A549 (cell line): Measurements from ENCODE around the gene SYNE2. TPM values are rescaled to one million over a fixed set of nuclear protein-coding genes. Genes with fewer than 3 reads are reported as not detected.

Experiments
- ATAC-seq, 2 experiments: fragments of 200-7000 bp in 1 of 2; fragments of >200 bp in 1 of 2; cut with Nextera tagmentation in 1 of 2; cut with Tn5 transposase in 1 of 2; 3 replicates each; pipeline versions ENCODE4 v1.8.0 to v1.9.1; 2018 to 2020; ENCODE audit warnings: mild to moderate bottlenecking in 1 of 2, moderate library complexity in 1 of 2
- CTCF ChIA-PET: fragments of 300-600 bp; sonication (Branson Sonifier 250); formaldehyde crosslinking; extraction: SDS; loops from one replicate; lab custom pipeline; 2021; ENCODE audit warnings: antibody characterized with exemption, inconsistent platforms; lab: Yijun Ruan, JAX
- POLR2A ChIA-PET: fragments of 350-600 bp; formaldehyde crosslinking; extraction: SDS; loops from one replicate; lab custom pipeline; 2021; ENCODE audit warnings: antibody characterized with exemption, inconsistent platforms; lab: Yijun Ruan, JAX
- DNase-seq, 2 experiments: peaks; one replicate each; pipeline versions ENCODE4 v3.0.0 to v3.0.0-alpha.2; 2011 to 2016; ENCODE audit warnings: low read depth in 1 of 2, low spot score in 1 of 2
- FAIRE-seq: peaks from 2 replicates; lab custom pipeline; 2011; peaks lifted over from hg19 to GRCh38; lab: Jason Lieb, UNC
- H3K27ac ChIP-seq, 2 experiments: fragments of >200 bp; sonication (Bioruptor Twin); formaldehyde crosslinking; 3 replicates each; pipeline ENCODE4 v1.5.1; 2016 to 2017
- H3K4me1 ChIP-seq: fragments of >200 bp; sonication (Bioruptor Twin); formaldehyde crosslinking; 3 replicates; pipeline ENCODE4 v1.6.1; 2016
- H3K4me2 ChIP-seq: fragments of >200 bp; sonication (Bioruptor Twin); formaldehyde crosslinking; 3 replicates; pipeline ENCODE4 v1.6.1; 2016
- H3K4me3 ChIP-seq: fragments of >200 bp; sonication (Bioruptor Twin); formaldehyde crosslinking; 3 replicates; pipeline ENCODE4 v1.5.1; 2016
- H3K9me3 ChIP-seq: fragments of >200 bp; sonication (Bioruptor Twin); formaldehyde crosslinking; 3 replicates; pipeline ENCODE4 v1.6.1; 2016
- BHLHE40 ChIP-seq: IDR thresholded peaks from 2 replicates; pipeline ENCODE4 v1.6.1; 2012; ENCODE audit warnings: low read depth, low read length, inconsistent platforms
- CBX2 ChIP-seq: fragments of 200-600 bp; sonication (generic); IDR thresholded peaks from 2 replicates; pipeline ENCODE4 v1.6.1; 2016; ENCODE audit warnings: low read depth, mild to moderate bottlenecking, borderline replicate concordance
- CHD2 ChIP-seq: fragments of 150-350 bp; IDR thresholded peaks from 2 replicates; pipeline ENCODE4 v1.6.1; 2014; ENCODE audit warnings: low read length; ENCODE audit not compliant: partially characterized antibody
- EHMT2 ChIP-seq: fragments of 200-600 bp; sonication (generic); IDR thresholded peaks from 2 replicates; pipeline ENCODE4 v1.6.1; 2016; ENCODE audit warnings: antibody characterized with exemption, low read depth, mild to moderate bottlenecking, moderate library complexity
- HDAC2 ChIP-seq: fragments of 200-600 bp; sonication (generic); IDR thresholded peaks from 2 replicates; pipeline ENCODE4 v1.6.1; 2016
- JUNB ChIP-seq: fragments of >200 bp; sonication (Bioruptor Twin); formaldehyde crosslinking; IDR thresholded peaks from 2 replicates; pipeline ENCODE4 v1.6.1; 2016
- KDM5A ChIP-seq: fragments of 200-600 bp; sonication (generic); IDR thresholded peaks from 2 replicates; pipeline ENCODE4 v1.6.1; 2016; ENCODE audit warnings: antibody characterized with exemption, mild to moderate bottlenecking
- MAFK ChIP-seq: fragments of 450-650 bp; IDR thresholded peaks from 2 replicates; pipeline ENCODE4 v1.6.1; 2014; ENCODE audit not compliant: partially characterized antibody
- PHF8 ChIP-seq: fragments of 200-600 bp; sonication (generic); IDR thresholded peaks from 2 replicates; pipeline ENCODE4 v1.6.1; 2016; ENCODE audit warnings: low read depth, mild to moderate bottlenecking, antibody characterized with exemption, moderate library complexity, borderline replicate concordance
- POLR2A ChIP-seq: IDR thresholded peaks from 2 replicates; pipeline ENCODE4 v1.6.1; 2012; ENCODE audit warnings: mild to moderate bottlenecking, low read length
- SMC3 ChIP-seq: fragments of >200 bp; sonication (Bioruptor Twin); formaldehyde crosslinking; IDR thresholded peaks from 3 replicates; pipeline ENCODE4 v1.6.1; 2018; ENCODE audit warnings: inconsistent platforms
- TP53 ChIP-seq: fragments of 250-450 bp; sonication (Bioruptor Pico); IDR thresholded peaks from 2 replicates; pipeline ENCODE4 v1.5.0; 2021; ENCODE audit warnings: mild to moderate bottlenecking, moderate library complexity
- ZC3H11A ChIP-seq: fragments of 450-650 bp; IDR thresholded peaks from 2 replicates; pipeline ENCODE4 v1.6.1; 2014; ENCODE audit warnings: antibody characterized with exemption, mild to moderate bottlenecking
- ZFP36 ChIP-seq: fragments of 450-650 bp; IDR thresholded peaks from 2 replicates; pipeline ENCODE4 v1.6.1; 2014; ENCODE audit warnings: borderline replicate concordance; ENCODE audit not compliant: partially characterized antibody
- WGBS: methylation state at CpG from one replicate; pipeline ENCODE4 v1.1.6; 2017; ENCODE audit errors: missing lambda C conversion rate; 5-methylcytosine and 5-hydroxymethylcytosine counted together
- polyA plus RNA-seq, 4 experiments: library from polyadenylated mRNA; depleted of rRNA in 3 of 4; stranded (reverse); fragments of >200 nt; fragmentation: RNase III in 1 of 4; extraction: RNeasy Plus Mini Kit Qiagen cat#74134 plus additional on column Dnase treatment in 1 of 4; gene quantifications; 2 replicates in 3 of 4; 3 replicates in 1 of 4; pipeline ENCODE4 v1.2.3, GENCODE V29; 2011 to 2017
- TF ChIP-seq, protein P1 (sequence below): IDR thresholded peaks from 2 replicates; pipeline ENCODE4 v1.6.1; 2012
- TF ChIP-seq, protein P2 (sequence below): IDR thresholded peaks from 2 replicates; pipeline ENCODE4 v1.6.1; 2012
- TF ChIP-seq, protein P3 (sequence below): fragments of 200-600 bp; sonication (generic); IDR thresholded peaks from 2 replicates; pipeline ENCODE4 v1.6.1; 2016; ENCODE audit warnings: antibody characterized with exemption, mild to moderate bottlenecking, moderate library complexity
- TF ChIP-seq, protein P4 (sequence below): fragments of 150-350 bp; IDR thresholded peaks from 2 replicates; pipeline ENCODE4 v1.6.1; 2014; ENCODE audit warnings: low read depth, mild to moderate bottlenecking, low read length
- TF ChIP-seq, protein P5 (sequence below): fragments of >200 bp; sonication (Bioruptor Twin); formaldehyde crosslinking; IDR thresholded peaks from 3 replicates; pipeline ENCODE4 v1.6.1; 2016

Gene SYNE2
- polyA plus RNA-seq, 2 of the 4 experiments (the other 2 are of a cell fraction) = 3.4 to 11.3 TPM

DNA sequence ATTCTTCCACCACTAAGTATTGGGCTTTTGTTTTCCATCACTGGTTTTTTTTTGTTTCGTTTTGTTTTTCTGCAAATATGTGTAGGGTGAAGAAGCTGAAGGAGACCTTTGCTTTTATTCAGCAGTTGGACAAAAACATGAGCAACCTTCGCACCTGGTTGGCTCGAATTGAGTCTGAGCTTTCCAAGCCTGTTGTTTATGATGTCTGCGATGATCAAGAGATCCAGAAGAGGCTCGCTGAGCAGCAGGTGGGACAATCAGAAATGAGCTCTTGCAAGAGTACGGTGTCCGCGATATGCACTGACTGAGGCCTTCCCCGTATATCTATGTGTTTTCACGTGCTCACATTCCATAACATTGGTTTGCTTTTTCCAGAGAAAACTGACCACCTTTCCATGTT, 349.9 kb downstream of the SYNE2 start:
- CTCF ChIA-PET = interaction anchor here (0.8 to 1.5 kb wide), 3 partner anchors 10 to 96 kb away, joined by 3 to 5 read pairs (median 3); no protein-coding TSS in a partner anchor

DNA sequence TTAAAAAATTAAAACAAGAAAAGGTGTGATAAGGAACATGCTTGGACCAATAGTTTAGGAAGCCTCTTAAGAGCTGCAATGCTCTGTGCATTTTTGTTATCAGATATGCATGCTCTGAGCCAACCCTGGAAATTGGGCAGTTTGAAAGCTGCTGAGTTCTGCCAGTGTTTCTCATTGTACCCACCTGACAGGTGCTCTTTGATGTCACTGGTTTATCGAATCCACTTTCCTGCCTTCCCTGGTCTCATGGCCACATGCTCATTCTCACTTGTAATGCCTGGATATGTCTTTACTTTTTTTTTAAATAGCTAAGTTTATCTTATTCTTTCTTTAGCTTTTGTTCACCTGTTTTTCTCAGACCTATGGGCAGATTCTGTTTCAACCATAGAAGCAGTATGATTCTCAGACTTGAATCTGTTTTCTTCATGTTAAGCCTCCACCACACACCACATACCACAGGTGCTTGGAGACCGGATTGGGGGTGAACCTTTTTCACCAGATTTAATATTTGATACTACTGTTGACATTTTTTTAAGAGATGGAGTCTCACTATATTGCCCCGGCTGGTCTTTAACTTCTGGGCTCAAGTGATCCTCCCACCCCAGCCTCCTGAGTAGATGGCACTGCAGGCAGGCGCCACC, 350.7 kb downstream of the SYNE2 start:
- POLR2A ChIA-PET = no interaction called here

More for the DNA sequence above, 349.9 kb downstream of the SYNE2 start:
- POLR2A ChIA-PET = no interaction called here
- no peak for FAIRE-seq
- Histone ChIP-seq H3K4me3 (no peak overlapping the region), H3K4me2 (no peak overlapping the region), H3K4me1 (no peaks in the 10 kb centered on the region), H3K27ac (no peak overlapping the region), H3K9me3 (no peaks in the 10 kb centered on the region)
- WGBS = 84% methylated on average over 10 of the region's 10 CpGs
- DNase-seq = no peak
- TF ChIP-seq, protein P1, sequence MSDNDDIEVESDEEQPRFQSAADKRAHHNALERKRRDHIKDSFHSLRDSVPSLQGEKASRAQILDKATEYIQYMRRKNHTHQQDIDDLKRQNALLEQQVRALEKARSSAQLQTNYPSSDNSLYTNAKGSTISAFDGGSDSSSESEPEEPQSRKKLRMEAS = no peak
- TF ChIP-seq EHMT2 (no peak), TP53 (CRISPR knock-in tag) (no peak), PHF8 (no peak), KDM5A (no peak), SMC3 (no peak), ZC3H11A (no peak), CHD2 (no peak), MAFK (no peak), HDAC2 (no peak), BHLHE40 (no peak)
- TF ChIP-seq, protein P2, sequence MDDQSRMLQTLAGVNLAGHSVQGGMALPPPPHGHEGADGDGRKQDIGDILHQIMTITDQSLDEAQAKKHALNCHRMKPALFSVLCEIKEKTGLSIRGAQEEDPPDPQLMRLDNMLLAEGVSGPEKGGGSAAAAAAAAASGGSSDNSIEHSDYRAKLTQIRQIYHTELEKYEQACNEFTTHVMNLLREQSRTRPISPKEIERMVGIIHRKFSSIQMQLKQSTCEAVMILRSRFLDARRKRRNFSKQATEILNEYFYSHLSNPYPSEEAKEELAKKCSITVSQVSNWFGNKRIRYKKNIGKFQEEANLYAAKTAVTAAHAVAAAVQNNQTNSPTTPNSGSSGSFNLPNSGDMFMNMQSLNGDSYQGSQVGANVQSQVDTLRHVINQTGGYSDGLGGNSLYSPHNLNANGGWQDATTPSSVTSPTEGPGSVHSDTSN = no peak
- TF ChIP-seq, protein P3, sequence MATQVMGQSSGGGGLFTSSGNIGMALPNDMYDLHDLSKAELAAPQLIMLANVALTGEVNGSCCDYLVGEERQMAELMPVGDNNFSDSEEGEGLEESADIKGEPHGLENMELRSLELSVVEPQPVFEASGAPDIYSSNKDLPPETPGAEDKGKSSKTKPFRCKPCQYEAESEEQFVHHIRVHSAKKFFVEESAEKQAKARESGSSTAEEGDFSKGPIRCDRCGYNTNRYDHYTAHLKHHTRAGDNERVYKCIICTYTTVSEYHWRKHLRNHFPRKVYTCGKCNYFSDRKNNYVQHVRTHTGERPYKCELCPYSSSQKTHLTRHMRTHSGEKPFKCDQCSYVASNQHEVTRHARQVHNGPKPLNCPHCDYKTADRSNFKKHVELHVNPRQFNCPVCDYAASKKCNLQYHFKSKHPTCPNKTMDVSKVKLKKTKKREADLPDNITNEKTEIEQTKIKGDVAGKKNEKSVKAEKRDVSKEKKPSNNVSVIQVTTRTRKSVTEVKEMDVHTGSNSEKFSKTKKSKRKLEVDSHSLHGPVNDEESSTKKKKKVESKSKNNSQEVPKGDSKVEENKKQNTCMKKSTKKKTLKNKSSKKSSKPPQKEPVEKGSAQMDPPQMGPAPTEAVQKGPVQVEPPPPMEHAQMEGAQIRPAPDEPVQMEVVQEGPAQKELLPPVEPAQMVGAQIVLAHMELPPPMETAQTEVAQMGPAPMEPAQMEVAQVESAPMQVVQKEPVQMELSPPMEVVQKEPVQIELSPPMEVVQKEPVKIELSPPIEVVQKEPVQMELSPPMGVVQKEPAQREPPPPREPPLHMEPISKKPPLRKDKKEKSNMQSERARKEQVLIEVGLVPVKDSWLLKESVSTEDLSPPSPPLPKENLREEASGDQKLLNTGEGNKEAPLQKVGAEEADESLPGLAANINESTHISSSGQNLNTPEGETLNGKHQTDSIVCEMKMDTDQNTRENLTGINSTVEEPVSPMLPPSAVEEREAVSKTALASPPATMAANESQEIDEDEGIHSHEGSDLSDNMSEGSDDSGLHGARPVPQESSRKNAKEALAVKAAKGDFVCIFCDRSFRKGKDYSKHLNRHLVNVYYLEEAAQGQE = no peak
- TF ChIP-seq, protein P4, sequence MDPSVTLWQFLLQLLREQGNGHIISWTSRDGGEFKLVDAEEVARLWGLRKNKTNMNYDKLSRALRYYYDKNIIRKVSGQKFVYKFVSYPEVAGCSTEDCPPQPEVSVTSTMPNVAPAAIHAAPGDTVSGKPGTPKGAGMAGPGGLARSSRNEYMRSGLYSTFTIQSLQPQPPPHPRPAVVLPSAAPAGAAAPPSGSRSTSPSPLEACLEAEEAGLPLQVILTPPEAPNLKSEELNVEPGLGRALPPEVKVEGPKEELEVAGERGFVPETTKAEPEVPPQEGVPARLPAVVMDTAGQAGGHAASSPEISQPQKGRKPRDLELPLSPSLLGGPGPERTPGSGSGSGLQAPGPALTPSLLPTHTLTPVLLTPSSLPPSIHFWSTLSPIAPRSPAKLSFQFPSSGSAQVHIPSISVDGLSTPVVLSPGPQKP = no peak
- TF ChIP-seq, protein P5, sequence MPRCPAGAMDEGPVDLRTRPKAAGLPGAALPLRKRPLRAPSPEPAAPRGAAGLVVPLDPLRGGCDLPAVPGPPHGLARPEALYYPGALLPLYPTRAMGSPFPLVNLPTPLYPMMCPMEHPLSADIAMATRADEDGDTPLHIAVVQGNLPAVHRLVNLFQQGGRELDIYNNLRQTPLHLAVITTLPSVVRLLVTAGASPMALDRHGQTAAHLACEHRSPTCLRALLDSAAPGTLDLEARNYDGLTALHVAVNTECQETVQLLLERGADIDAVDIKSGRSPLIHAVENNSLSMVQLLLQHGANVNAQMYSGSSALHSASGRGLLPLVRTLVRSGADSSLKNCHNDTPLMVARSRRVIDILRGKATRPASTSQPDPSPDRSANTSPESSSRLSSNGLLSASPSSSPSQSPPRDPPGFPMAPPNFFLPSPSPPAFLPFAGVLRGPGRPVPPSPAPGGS = no peak
- ATAC-seq = no peak

More for the DNA sequence above, 350.7 kb downstream of the SYNE2 start:
- TF ChIP-seq EHMT2 (no peak), CBX2 (no peak), ZFP36 (no peak), POLR2A (no peak), JUNB (no peak), KDM5A (no peak)
- no peak for DNase-seq
- Histone ChIP-seq H3K4me2 (no peak overlapping the region), H3K27ac (no peak overlapping the region), H3K4me1 (no peaks in the 10 kb centered on the region), H3K4me3 (no peak overlapping the region), H3K9me3 (no peaks in the 10 kb centered on the region)
- CTCF ChIA-PET = interaction anchor here (1.0 to 1.5 kb wide), 2 partner anchors 11 to 97 kb away, joined by 3 read pairs; no protein-coding TSS in a partner anchor
- 77% methylated on average over 4 of the region's 4 CpGs for WGBS
- ATAC-seq = no peak
- no peak for FAIRE-seq
